B cell (primary cell): Measurements from ENCODE around the gene CHRM1. TPM values are rescaled to one million over a fixed set of nuclear protein-coding genes. Genes with fewer than 3 reads are reported as not detected.

Experiments
- ATAC-seq: fragments of 200-7000 bp; cut with Tn5 transposase; one replicate; pipeline ENCODE4 v1.10.0; 2021; ENCODE audit warnings: low read depth, mild to moderate bottlenecking, moderate number of reproducible peaks, moderate library complexity
- CTCF ChIA-PET: fragments of 350-600 bp; sonication (Branson Sonifier 250); formaldehyde crosslinking; loops from one replicate; lab custom pipeline; 2021; ENCODE audit warnings: antibody characterized with exemption, inconsistent platforms; lab: Charles Lee
- POLR2A ChIA-PET: fragments of 350-600 bp; sonication (Branson Sonifier 250); formaldehyde crosslinking; loops from one replicate; lab custom pipeline; 2021; ENCODE audit warnings: antibody characterized with exemption; lab: Charles Lee
- DNase-seq: peaks from one replicate; pipeline ENCODE4 v3.0.0; 2013
- H2AFZ ChIP-seq: 2 replicates; pipeline ENCODE4 v1.6.1; 2012; ENCODE audit warnings: mild to moderate bottlenecking, low read depth, low read length; ENCODE audit not compliant: insufficient read depth, poor library complexity, severe bottlenecking
- H3K27ac ChIP-seq, 2 donors: 1 replicate in 1 of 2; 2 replicates in 1 of 2; pipeline ENCODE4 v1.5.1; 2012 to 2013; ENCODE audit warnings: low read length in 2 of 2, mild to moderate bottlenecking in 2 of 2, moderate library complexity in 1 of 2
- H3K27me3 ChIP-seq, 4 experiments: fragments of 200-600 bp in 1 of 4; sonication (generic) in 1 of 4; replicated peaks in 1 of 4; 1 replicate in 2 of 4; 2 replicates in 2 of 4; pipeline versions ENCODE4 v1.6.1 to v1.7.0; 2013 to 2016; ENCODE audit warnings: low read length in 3 of 4, mild to moderate bottlenecking in 2 of 4, mixed read lengths in 1 of 4, moderate library complexity in 1 of 4; ENCODE audit not compliant: insufficient read depth in 4 of 4, control insufficient read depth in 3 of 4; ENCODE audit errors: control extremely low read depth in 1 of 4
- H3K36me3 ChIP-seq, 2 experiments: replicated peaks in 1 of 2; 1 replicate in 1 of 2; 2 replicates in 1 of 2; pipeline versions ENCODE4 v1.6.1 to v1.7.1; 2013; ENCODE audit warnings: low read length in 1 of 2; ENCODE audit not compliant: insufficient read depth in 2 of 2, control insufficient read depth in 1 of 2; ENCODE audit errors: control extremely low read depth in 1 of 2, extremely low read depth in 1 of 2
- H3K4me1 ChIP-seq, 2 donors: fragments of 200-600 bp in 1 of 2; sonication (generic) in 1 of 2; 1 replicate in 1 of 2; 2 replicates in 1 of 2; pipeline versions ENCODE4 v1.5.1 to v1.6.1; 2013 to 2017; ENCODE audit warnings: low read length in 2 of 2; ENCODE audit not compliant: control insufficient read depth in 2 of 2, insufficient read depth in 2 of 2
- H3K4me2 ChIP-seq: replicated peaks from 2 replicates; pipeline ENCODE3; 2012; ENCODE audit warnings: mild to moderate bottlenecking, low read depth, low read length; ENCODE audit not compliant: poor library complexity, severe bottlenecking
- H3K4me3 ChIP-seq, 5 experiments: fragments of 200-600 bp in 1 of 5; sonication (generic) in 1 of 5; 1 replicate in 3 of 5; 2 replicates in 2 of 5; pipeline versions ENCODE4 v1.5.1 to v1.7.0; 2011 to 2016; ENCODE audit warnings: low read length in 4 of 5, mild to moderate bottlenecking in 4 of 5, low read depth in 2 of 5, control low read depth in 1 of 5, moderate library complexity in 1 of 5; ENCODE audit not compliant: insufficient read depth in 1 of 5; ENCODE audit errors: control extremely low read depth in 1 of 5, extremely low read depth in 1 of 5
- H3K79me2 ChIP-seq: fragments of 200-600 bp; sonication (generic); one replicate; pipeline ENCODE4 v1.6.0; 2016; ENCODE audit warnings: low read length; ENCODE audit not compliant: control insufficient read depth, insufficient read depth
- H3K9ac ChIP-seq: fragments of 200-600 bp; sonication (generic); 2 replicates; pipeline ENCODE4 v1.6.1; 2017; ENCODE audit warnings: mild to moderate bottlenecking, low read length, moderate library complexity
- H3K9me3 ChIP-seq, 3 donors: one replicate each; pipeline versions ENCODE4 v1.6.1 to v1.7.1; 2013; ENCODE audit warnings: low read length in 2 of 3; ENCODE audit not compliant: control insufficient read depth in 2 of 3, insufficient read depth in 1 of 3; ENCODE audit errors: control extremely low read depth in 1 of 3
- H4K20me1 ChIP-seq: 2 replicates; pipeline ENCODE4 v1.6.0; 2012; ENCODE audit warnings: mild to moderate bottlenecking, low read length; ENCODE audit not compliant: insufficient read depth, control insufficient read depth, poor library complexity, severe bottlenecking
- H3K27ac Mint-ChIP-seq: one replicate; pipeline ENCODE4 v1.8.0; 2021; ENCODE audit warnings: mixed read lengths
- H3K27me3 Mint-ChIP-seq: one replicate; pipeline ENCODE4 v1.8.0; 2021; ENCODE audit warnings: mixed read lengths
- H3K4me1 Mint-ChIP-seq: one replicate; pipeline ENCODE4 v1.8.0; 2021; ENCODE audit warnings: mixed read lengths
- H3K4me3 Mint-ChIP-seq: one replicate; pipeline ENCODE4 v1.8.0; 2021; ENCODE audit warnings: mixed read lengths
- H3K9me3 Mint-ChIP-seq: one replicate; pipeline ENCODE4 v1.8.0; 2022; ENCODE audit warnings: mixed read lengths; ENCODE audit not compliant: insufficient read depth
- CTCF ChIP-seq: fragments of 200-600 bp; IDR thresholded peaks from one replicate; pipeline ENCODE4 v1.8.0; 2022; ENCODE audit warnings: antibody characterized with exemption, mild to moderate bottlenecking
- EZH2 ChIP-seq: IDR thresholded peaks from 2 replicates; pipeline ENCODE4 v1.6.1; 2012; ENCODE audit warnings: borderline replicate concordance, low read depth, mild to moderate bottlenecking, moderate library complexity, low read length; ENCODE audit not compliant: insufficient read depth, poor library complexity, severe bottlenecking
- WGBS: methylation state at CpG from one replicate; pipeline ENCODE4 v1.1.5; 2013; ENCODE audit warnings: missing lambda C conversion rate; ENCODE audit not compliant: insufficient coverage; 5-methylcytosine and 5-hydroxymethylcytosine counted together
- intact Hi-C: fragments of 100-400 bp; cut with micrococcal nuclease; formaldehyde crosslinking; loops from one replicate; pipeline ENCODE4 v1.10.0; 2022
- polyA plus RNA-seq: library from polyadenylated mRNA; depleted of rRNA; stranded (reverse); fragments of >200 nt; gene quantifications from 2 replicates; pipeline ENCODE4 v1.2.3, GENCODE V29; 2012
- total RNA-seq, 2 donors: library from RNA; stranded (reverse); fragments of 120-200 nt in 1 of 2; gene quantifications; 1 replicate in 1 of 2; 2 replicates in 1 of 2; pipeline versions ENCODE4 v1.2.3 to v1.2.4, GENCODE V29; 2013 to 2022

Gene CHRM1
- total and polyA plus RNA-seq, 2 donors (not counting 1 experiment from before 2014, with no cell fraction given) = not detected

- H3K27ac ChIP-seq = no peak overlapping the region
- H2AFZ ChIP-seq = no peak overlapping the region
- no peak for DNase-seq
- intact Hi-C loops = no loop called here
- H3K4me1 ChIP-seq = no peaks in the 10 kb centered on the region
- 89% methylated on average over 2 of the region's 3 CpGs for WGBS
- no peak overlapping the region for H3K4me3 ChIP-seq
- H3K9ac ChIP-seq = no peak overlapping the region
- Mint-ChIP-seq H3K27ac (no peak overlapping the region), H3K4me3 (no peak overlapping the region), H3K4me1 (no peaks in the 10 kb centered on the region), H3K27me3 (peaks cover 35% of the 10 kb centered on the region), H3K9me3 (no peaks in the 10 kb centered on the region)
- ATAC-seq = no peak
- no peaks in the 10 kb centered on the region for H3K9me3 ChIP-seq
- TF ChIP-seq EZH2 (no peak), CTCF (no peak)
- no peaks in the 10 kb centered on the region for H3K36me3 ChIP-seq
- CTCF ChIA-PET = no interaction called here
- H3K79me2 ChIP-seq = no peaks in the 10 kb centered on the region
- H3K4me2 ChIP-seq = no peak overlapping the region
- H3K27me3 ChIP-seq = peaks cover 0 to 7% (median 1%) of the 10 kb centered on the region in 4 experiments
- POLR2A ChIA-PET = no interaction called here
- no peaks in the 10 kb centered on the region for H4K20me1 ChIP-seq
These were observed 41.2 kb upstream of the CHRM1 start for GRCh38 chr11:62962391-62962790.

GRCh38 chr11:62961017-62961570 lies 39.9 kb upstream of the CHRM1 start:
- no peak overlapping the region for H3K4me2 ChIP-seq
- no peaks in the 10 kb centered on the region for H3K4me1 Mint-ChIP-seq
- peaks cover 34% of the 10 kb centered on the region for H3K27me3 Mint-ChIP-seq
- no peak overlapping the region for H2AFZ ChIP-seq
- CTCF ChIA-PET = interaction anchor here (0.7 kb wide), 1 partner anchor 58 kb away, joined by 6 read pairs; no protein-coding TSS in a partner anchor
- H3K27ac ChIP-seq = no peak overlapping the region
- H3K27ac Mint-ChIP-seq = no peak overlapping the region
- H3K4me3 Mint-ChIP-seq = no peak overlapping the region
- H3K9me3 ChIP-seq = no peaks in the 10 kb centered on the region
- H3K4me3 ChIP-seq = no peak overlapping the region
- WGBS = 81% methylated on average over 3 of the region's 4 CpGs
- no peaks in the 10 kb centered on the region for H3K9me3 Mint-ChIP-seq
- no peaks in the 10 kb centered on the region for H4K20me1 ChIP-seq
- TF ChIP-seq EZH2 (no peak), CTCF (no peak)
- DNase-seq = no peak
- POLR2A ChIA-PET = no interaction called here
- H3K9ac ChIP-seq = no peak overlapping the region
- H3K27me3 ChIP-seq = peaks cover 0 to 7% (median 1%) of the 10 kb centered on the region in 4 experiments
- H3K36me3 ChIP-seq = no peaks in the 10 kb centered on the region
- ATAC-seq = no peak
- H3K4me1 ChIP-seq = no peaks in the 10 kb centered on the region
- intact Hi-C loops = no loop called here
- H3K79me2 ChIP-seq = no peaks in the 10 kb centered on the region
